GM08714 (cell line): Measurements from ENCODE around the gene OR7C1.
"Not testable (repeated sequence)": the region's sequence is repeated elsewhere in the genome, so short reads cannot be mapped to it uniquely, and the experiment has no call there.

Experiments
- H3K4me3 ChIP-seq: fragments of 200-500 bp; sonication (Bioruptor generic); 2 replicates; pipeline ENCODE4 v1.5.1; 2014; ENCODE audit warnings: mild to moderate bottlenecking, low read length, inconsistent platforms
- ZNF274 ChIP-seq: IDR thresholded peaks from 2 replicates; pipeline ENCODE4 v1.6.1; 2012; ENCODE audit warnings: mild to moderate bottlenecking, low read depth, low read length

The OR7C1 gene

DNA sequence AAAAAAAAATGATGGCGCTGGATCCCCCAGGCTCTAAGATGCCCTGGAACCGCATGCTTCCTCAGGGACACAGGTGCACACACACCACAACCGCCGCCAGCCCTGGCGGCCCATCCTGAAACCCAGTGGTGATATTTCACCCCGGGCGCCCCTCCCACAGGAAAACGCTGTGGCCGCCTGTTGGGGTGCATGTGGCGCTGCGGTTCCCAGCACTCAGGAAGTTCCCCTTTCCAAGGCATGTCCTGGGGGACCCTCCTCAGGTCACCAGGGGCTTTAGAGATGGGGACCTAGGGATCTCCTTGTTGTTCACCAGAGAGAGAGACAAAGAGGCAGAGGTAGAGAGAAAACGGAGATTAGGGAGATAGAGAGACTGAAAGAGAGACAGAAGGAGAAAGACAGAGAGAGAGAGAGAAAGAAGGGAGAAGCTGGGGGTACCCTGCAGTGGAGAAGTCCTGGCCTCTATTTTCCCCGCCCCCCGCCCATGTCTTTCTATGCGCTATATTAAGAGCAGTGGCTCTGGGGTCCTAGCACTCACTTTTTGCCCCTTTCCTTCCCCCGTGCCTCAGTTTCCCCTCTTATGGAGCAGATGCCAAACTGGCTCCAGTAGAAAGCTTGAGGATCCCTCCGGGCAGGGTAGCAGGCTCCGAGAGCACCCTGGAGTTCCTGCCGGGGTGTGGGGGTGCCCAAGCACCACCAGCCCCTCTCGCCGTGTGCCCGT, 59.0 kb downstream of the OR7C1 start:
- peak overlapping the region; percentile 42; the same call in 1 of the 2 replicates for H3K4me3 ChIP-seq
- no peak for TF ChIP-seq ZNF274

- peak overlapping the region; percentile 42; the same call in 1 of the 2 replicates for H3K4me3 ChIP-seq
Measured at GRCh38 chr19:14775326-14775725, 59.7 kb downstream of the OR7C1 start.

GRCh38 chr19:14774373-14774772, 60.6 kb downstream of the OR7C1 start:
- no peak for TF ChIP-seq ZNF274

DNA sequence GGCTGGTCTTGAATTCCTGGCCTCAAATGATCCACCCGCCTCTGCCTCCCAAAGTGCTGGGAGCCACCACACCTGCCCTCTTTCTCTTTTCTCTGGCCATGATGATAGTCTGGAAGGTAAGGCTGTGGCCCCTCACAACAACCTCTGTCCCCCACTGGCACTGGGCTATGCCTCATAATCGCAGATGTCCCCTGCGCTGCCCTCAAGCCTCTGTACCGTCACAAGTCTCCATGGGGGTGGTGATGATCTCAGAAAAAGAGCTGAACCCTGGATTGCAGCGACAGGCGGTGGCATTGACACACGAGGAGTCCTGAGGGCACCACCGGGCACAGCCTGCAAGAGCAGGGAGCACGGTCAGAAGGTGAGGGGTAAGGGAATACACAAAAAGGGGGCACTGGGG, 61.3 kb downstream of the OR7C1 start:
- not testable (repeated sequence) for H3K4me3 ChIP-seq

More at GRCh38 chr19:14774373-14774772, 60.6 kb downstream of the OR7C1 start:
- H3K4me3 ChIP-seq, result no peak overlapping the region

DNA sequence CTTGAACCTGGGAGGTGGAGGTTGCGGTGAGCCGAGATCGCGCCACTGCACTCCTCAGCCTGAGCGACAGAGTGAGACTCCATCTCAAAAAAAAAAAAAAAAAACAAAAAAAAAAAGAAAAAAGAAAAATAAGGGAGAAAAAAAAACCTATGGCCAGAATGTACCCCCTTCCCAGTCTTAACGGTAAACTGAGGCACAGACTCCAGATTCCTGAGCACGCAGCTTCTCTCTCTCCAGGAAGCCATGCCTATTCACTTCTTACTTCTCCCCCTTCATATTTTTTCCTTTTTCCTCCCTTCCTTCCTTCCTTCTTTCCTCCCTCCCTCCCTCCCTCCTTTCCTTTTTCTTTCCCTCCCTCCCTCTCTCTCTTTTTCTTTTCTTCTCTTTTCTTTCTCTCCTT, 62.0 kb downstream of the OR7C1 start:
- no peak overlapping the region for H3K4me3 ChIP-seq
- TF ChIP-seq ZNF274, result no peak

- TF ChIP-seq ZNF274, result no peak
- no peak overlapping the region for H3K4me3 ChIP-seq
Measured at GRCh38 chr19:14772467-14772866, 62.5 kb downstream of the OR7C1 start.

- no peak for TF ChIP-seq ZNF274
Measured at GRCh38 chr19:14770944-14771839, 63.8 kb downstream of the OR7C1 start.

DNA sequence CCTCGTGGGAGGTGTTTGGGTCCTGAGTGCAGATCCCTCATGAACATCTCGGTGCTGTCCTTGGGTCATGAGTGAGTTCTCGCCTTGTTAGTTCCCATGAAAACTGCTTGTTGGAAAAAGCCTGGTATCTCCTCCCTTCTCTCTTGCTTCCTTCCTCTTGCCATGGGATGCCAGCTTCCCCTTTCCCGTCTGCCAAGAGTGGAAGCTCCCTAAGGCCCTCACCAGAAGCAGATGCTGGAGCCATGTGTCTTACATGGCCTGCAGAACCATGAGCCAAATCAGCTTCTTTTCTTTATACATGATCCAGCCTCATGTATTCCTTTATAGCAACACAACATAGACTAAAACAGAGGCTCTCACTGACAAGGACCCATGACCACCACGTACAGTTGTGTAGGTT, 64.8 kb downstream of the OR7C1 start:
- TF ChIP-seq ZNF274, result no peak
- H3K4me3 ChIP-seq, result no peak overlapping the region

More at GRCh38 chr19:14770944-14771839, 63.8 kb downstream of the OR7C1 start:
- no peak overlapping the region for H3K4me3 ChIP-seq

DNA sequence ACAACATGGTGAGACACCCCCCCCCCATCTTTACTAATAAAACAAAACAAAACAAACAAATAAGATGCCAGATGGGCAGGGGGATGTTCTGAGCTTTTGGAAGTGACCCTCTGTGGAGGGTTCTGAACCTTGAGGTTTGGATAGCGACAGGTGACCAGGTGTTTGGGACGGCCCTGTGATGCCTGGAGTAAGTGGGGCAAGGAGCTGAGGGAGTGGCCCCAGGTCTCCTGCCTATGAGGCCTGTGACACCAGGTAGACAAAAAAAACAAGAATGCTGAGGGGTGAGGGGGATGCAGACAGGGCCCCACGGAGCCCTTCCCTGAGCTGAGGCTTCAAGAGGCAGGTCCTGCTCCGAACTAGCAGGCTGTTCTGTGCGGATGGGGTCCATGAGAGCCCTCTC, 65.8 kb downstream of the OR7C1 start:
- TF ChIP-seq ZNF274, result no peak

GRCh38 chr19:14768001-14768400, 67.0 kb downstream of the OR7C1 start:
- TF ChIP-seq ZNF274, result no peak
- no peak overlapping the region for H3K4me3 ChIP-seq

More for the DNA sequence above, 65.8 kb downstream of the OR7C1 start:
- no peak overlapping the region for H3K4me3 ChIP-seq

GRCh38 chr19:14767466-14767971, 67.5 kb downstream of the OR7C1 start:
- H3K4me3 ChIP-seq, result no peak overlapping the region
- no peak for TF ChIP-seq ZNF274

DNA sequence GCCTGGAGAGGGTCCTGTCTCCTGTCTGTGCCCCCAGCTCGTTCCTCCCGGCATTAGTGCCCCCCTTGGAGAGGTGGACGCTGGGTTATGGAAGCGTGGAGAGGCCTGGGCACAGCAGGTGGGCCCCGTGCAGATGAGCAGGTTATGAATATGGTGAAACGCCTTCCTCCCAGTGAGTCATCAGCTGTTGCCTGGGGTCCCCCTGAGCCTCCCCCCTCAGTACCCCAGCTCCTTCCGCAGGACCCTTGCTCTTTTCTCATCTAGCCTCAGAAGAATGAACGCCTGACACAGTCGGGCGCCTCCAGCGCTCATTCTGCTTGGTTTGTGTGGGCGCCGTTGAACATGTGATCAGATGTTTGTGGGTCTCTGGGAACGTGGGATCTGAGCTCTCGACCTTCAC, 69.1 kb downstream of the OR7C1 start:
- not testable (repeated sequence) for H3K4me3 ChIP-seq

DNA sequence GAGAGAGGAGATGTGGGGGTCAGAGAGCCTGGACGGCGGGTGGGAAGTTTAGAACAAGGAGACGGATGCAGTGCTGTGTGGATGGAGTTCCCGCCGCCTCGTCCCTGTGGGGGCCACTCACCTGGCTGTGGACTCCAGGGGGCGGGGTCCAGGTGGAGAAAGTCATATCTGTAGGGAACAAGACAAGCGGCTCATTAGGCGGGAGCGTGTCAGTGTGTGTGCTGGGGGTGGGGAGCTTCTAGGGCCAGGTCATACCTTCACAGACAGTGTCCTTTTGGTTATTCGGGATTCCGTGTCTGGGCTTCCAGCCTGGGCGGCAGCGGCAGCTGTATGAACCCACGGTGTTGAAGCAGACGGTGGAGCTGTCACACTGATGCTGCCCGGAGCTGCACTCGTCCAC, 69.6 kb downstream of the OR7C1 start:
- H3K4me3 ChIP-seq, result not testable (repeated sequence)

- TF ChIP-seq ZNF274, result no peak
- H3K4me3 ChIP-seq, result no peak overlapping the region
Measured at GRCh38 chr19:14764401-14764800, 70.6 kb downstream of the OR7C1 start.

DNA sequence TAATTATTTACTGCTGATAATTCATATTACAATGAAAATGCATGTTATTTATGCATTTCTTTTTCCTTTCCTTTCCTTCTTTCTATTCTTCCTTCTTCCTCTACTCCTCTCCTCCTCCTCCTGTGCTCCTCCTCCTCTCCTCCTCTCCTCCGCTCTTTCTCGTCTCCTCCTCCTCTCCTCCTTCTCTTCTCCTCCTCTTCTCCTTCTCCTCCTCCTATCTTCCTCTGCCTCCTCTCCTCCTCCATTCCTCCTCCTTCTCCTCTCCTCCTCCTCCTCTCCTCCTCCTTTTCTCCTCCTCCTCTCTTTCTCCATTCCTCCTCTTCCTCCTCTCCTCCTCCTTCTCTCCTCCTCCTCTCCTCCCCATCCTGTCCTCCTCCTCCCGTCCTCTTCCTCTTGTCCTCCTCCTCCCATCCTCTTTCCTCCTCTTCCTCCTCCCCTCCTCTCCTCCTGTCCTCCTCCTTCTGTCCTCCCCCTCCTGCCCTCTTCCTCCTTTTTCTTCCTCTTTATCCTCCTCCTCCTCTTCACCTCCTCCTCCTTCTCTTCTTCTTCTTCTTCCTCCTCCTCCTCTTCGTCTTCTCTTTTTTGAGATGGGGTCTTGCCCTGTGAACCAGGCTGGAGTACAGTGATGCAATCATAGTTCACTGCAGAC, 71.4 kb downstream of the OR7C1 start:
- TF ChIP-seq ZNF274, result no peak
- H3K4me3 ChIP-seq, result no peak overlapping the region
